ENCODE data around the gene ARID1B. TPM values are rescaled to one million over a fixed set of nuclear protein-coding genes. Genes with fewer than 3 reads are reported as not detected.

Gene ARID1B
- total RNA-seq, 2 donors from 2014 or later, result 65.1 to 99.4 TPM

- intact Hi-C loops (cut with DNase I), result no loop called here
- Histone ChIP-seq H3K4me3 (no peak overlapping the region), H3K4me1 (replicated peaks) (no peaks in the 10 kb centered on the region), H3K9me3 (no peaks in the 10 kb centered on the region), H3K36me3 (no peaks in the 10 kb centered on the region), H3K27me3 (replicated peaks; ENCODE audit: insufficient read depth) (no peaks in the 10 kb centered on the region), H3K27ac (no peak overlapping the region)
- TF ChIP-seq POLR2A (IDR thresholded peaks at IDR 0.05) (no peak), CTCF (IDR thresholded peaks at IDR 0.05) (no peak), POLR2AphosphoS5 (IDR thresholded peaks at IDR 0.05) (no peak)
- 97% methylated on average over 10 of the region's 10 CpGs for WGBS
- no peak for DNase-seq (ENCODE audit: low spot score)
These were observed 12.1 kb upstream of the ARID1B start for GRCh38 chr6:156765117-156765516.

- no peak overlapping the region for H3K27ac ChIP-seq
- intact Hi-C loops (cut with DNase I), result no loop called here
- H3K27me3 ChIP-seq (replicated peaks; ENCODE audit: insufficient read depth), result no peaks in the 10 kb centered on the region
- 81% methylated on average over 9 of the region's 9 CpGs for WGBS
- DNase-seq (ENCODE audit: low spot score), result no peak
- H3K36me3 ChIP-seq, result no peaks in the 10 kb centered on the region
- no peaks in the 10 kb centered on the region for H3K9me3 ChIP-seq
- TF ChIP-seq POLR2AphosphoS5 (IDR thresholded peaks at IDR 0.05) (no peak), CTCF (IDR thresholded peaks at IDR 0.05) (no peak), POLR2A (IDR thresholded peaks at IDR 0.05) (no peak)
- H3K4me1 ChIP-seq (replicated peaks), result no peaks in the 10 kb centered on the region
- H3K4me3 ChIP-seq, result no peak overlapping the region
These were observed 9.3 kb upstream of the ARID1B start for GRCh38 chr6:156767603-156768467.

GRCh38 chr6:156771047-156771446 is 6.1 kb upstream of the ARID1B start:
- Histone ChIP-seq H3K4me3 (no peak overlapping the region), H3K4me1 (replicated peaks) (no peaks in the 10 kb centered on the region), H3K27me3 (replicated peaks; ENCODE audit: insufficient read depth) (no peaks in the 10 kb centered on the region), H3K36me3 (no peaks in the 10 kb centered on the region), H3K9me3 (no peaks in the 10 kb centered on the region), H3K27ac (no peak overlapping the region)
- intact Hi-C loops (cut with DNase I), result loop anchor here (5.0 kb wide), 1 partner anchor 209 kb away; no protein-coding TSS in a partner anchor
- 76% methylated on average over 3 of the region's 3 CpGs for WGBS
- no peak for DNase-seq (ENCODE audit: low spot score)
- TF ChIP-seq POLR2A (IDR thresholded peaks at IDR 0.05) (no peak), POLR2AphosphoS5 (IDR thresholded peaks at IDR 0.05) (no peak), CTCF (IDR thresholded peaks at IDR 0.05) (no peak)

- H3K4me3 ChIP-seq, result no peak overlapping the region
- WGBS, result 99% methylated on average over 7 of the region's 7 CpGs
- H3K27me3 ChIP-seq (replicated peaks; ENCODE audit: insufficient read depth), result no peaks in the 10 kb centered on the region
- TF ChIP-seq CTCF (IDR thresholded peaks at IDR 0.05) (no peak), POLR2A (IDR thresholded peaks at IDR 0.05) (no peak), POLR2AphosphoS5 (IDR thresholded peaks at IDR 0.05) (no peak)
- no peaks in the 10 kb centered on the region for H3K36me3 ChIP-seq
- no peaks in the 10 kb centered on the region for H3K4me1 ChIP-seq (replicated peaks)
- intact Hi-C loops (cut with DNase I), result loop anchor here (5.0 kb wide), 1 partner anchor 209 kb away; no protein-coding TSS in a partner anchor
- no peak for DNase-seq (ENCODE audit: low spot score)
- H3K9me3 ChIP-seq, result no peaks in the 10 kb centered on the region
- H3K27ac ChIP-seq, result no peak overlapping the region
These were observed 5.4 kb upstream of the ARID1B start for GRCh38 chr6:156771761-156772160.

GRCh38 chr6:156773476-156773875 is 3.7 kb upstream of the ARID1B start:
- peak overlapping the region in 1 of 2 donors; percentile 97 for H3K27ac ChIP-seq
- H3K36me3 ChIP-seq, result no peaks in the 10 kb centered on the region
- H3K27me3 ChIP-seq (replicated peaks; ENCODE audit: insufficient read depth), result no peaks in the 10 kb centered on the region
- 76% methylated on average over 5 of the region's 5 CpGs for WGBS
- H3K9me3 ChIP-seq, result no peaks in the 10 kb centered on the region
- TF ChIP-seq CTCF (IDR thresholded peaks at IDR 0.05), result no peak
- no peak for TF ChIP-seq POLR2A (IDR thresholded peaks at IDR 0.05)
- TF ChIP-seq POLR2AphosphoS5 (IDR thresholded peaks at IDR 0.05), result no peak
- no peak for DNase-seq (ENCODE audit: low spot score)
- H3K4me1 ChIP-seq (replicated peaks), result no peaks in the 10 kb centered on the region
- H3K4me3 ChIP-seq, result no peak overlapping the region
- intact Hi-C loops (cut with DNase I), result loop anchor here (5.0 kb wide), 1 partner anchor 211 kb away; no protein-coding TSS in a partner anchor

All from prostate gland (tissue), 2 donors.